ENCODE data around the gene RAD51B. TPM values are rescaled to one million over a fixed set of nuclear protein-coding genes. Genes with fewer than 3 reads are reported as not detected.

RAD51B gene
- total RNA-seq, 1 donor from 2014 or later: 26.1 TPM

- no peak overlapping the region for H3K4me3 Mint-ChIP-seq
- peaks cover 2% of the 10 kb centered on the region for H3K27me3 Mint-ChIP-seq (ENCODE audit: insufficient read depth)
- H3K4me1 Mint-ChIP-seq (ENCODE audit: low read depth): peaks cover 19% of the 10 kb centered on the region
- intact Hi-C loops (cut with micrococcal nuclease): no loop called here
- DNase-seq (ENCODE audit: low spot score): no peak
- no peak overlapping the region for H3K27ac Mint-ChIP-seq
- H3K9me3 Mint-ChIP-seq: no peaks in the 10 kb centered on the region
- H3K36me3 Mint-ChIP-seq (ENCODE audit: low read depth): no peaks in the 10 kb centered on the region
These were observed 654.2 kb downstream of the RAD51B start for GRCh38 chr14:68473794-68474193.

DNA sequence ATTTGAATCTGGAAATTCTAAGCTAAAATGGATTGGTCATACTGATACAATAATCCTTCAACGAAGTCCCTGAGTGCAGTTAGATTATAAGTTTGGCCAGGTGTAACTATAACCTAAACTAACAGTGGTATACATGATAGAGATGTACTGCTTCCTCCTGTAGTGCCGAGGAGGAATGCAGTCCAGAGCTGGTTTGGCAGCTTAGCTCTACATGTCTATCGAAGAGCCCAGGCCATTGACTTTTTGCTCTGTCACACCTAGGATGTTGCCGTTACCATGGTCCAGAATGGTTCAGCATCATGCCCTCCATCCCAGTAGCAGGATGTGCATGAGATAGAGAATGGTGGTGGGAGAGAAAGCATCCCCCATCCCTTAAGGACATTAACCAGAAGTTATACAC lies 655.2 kb downstream of the RAD51B start:
- H3K4me3 Mint-ChIP-seq: no peak overlapping the region

GRCh38 chr14:68475802-68476201 lies 656.2 kb downstream of the RAD51B start:
- Mint-ChIP-seq H3K9me3 (no peaks in the 10 kb centered on the region), H3K4me3 (no peak overlapping the region), H3K36me3 (ENCODE audit: low read depth) (no peaks in the 10 kb centered on the region), H3K4me1 (ENCODE audit: low read depth) (no peaks in the 10 kb centered on the region), H3K27ac (no peak overlapping the region), H3K27me3 (ENCODE audit: insufficient read depth) (peaks cover 2% of the 10 kb centered on the region)
- intact Hi-C loops (cut with micrococcal nuclease): no loop called here
- no peak for DNase-seq (ENCODE audit: low spot score)

More for the DNA sequence above, 655.2 kb downstream of the RAD51B start:
- H3K36me3 Mint-ChIP-seq (ENCODE audit: low read depth): no peaks in the 10 kb centered on the region
- no peak for DNase-seq (ENCODE audit: low spot score)
- intact Hi-C loops (cut with micrococcal nuclease): no loop called here
- peaks cover 9% of the 10 kb centered on the region for H3K4me1 Mint-ChIP-seq (ENCODE audit: low read depth)
- no peak overlapping the region for H3K27ac Mint-ChIP-seq
- no peaks in the 10 kb centered on the region for H3K9me3 Mint-ChIP-seq
- H3K27me3 Mint-ChIP-seq (ENCODE audit: insufficient read depth): peaks cover 2% of the 10 kb centered on the region

DNA sequence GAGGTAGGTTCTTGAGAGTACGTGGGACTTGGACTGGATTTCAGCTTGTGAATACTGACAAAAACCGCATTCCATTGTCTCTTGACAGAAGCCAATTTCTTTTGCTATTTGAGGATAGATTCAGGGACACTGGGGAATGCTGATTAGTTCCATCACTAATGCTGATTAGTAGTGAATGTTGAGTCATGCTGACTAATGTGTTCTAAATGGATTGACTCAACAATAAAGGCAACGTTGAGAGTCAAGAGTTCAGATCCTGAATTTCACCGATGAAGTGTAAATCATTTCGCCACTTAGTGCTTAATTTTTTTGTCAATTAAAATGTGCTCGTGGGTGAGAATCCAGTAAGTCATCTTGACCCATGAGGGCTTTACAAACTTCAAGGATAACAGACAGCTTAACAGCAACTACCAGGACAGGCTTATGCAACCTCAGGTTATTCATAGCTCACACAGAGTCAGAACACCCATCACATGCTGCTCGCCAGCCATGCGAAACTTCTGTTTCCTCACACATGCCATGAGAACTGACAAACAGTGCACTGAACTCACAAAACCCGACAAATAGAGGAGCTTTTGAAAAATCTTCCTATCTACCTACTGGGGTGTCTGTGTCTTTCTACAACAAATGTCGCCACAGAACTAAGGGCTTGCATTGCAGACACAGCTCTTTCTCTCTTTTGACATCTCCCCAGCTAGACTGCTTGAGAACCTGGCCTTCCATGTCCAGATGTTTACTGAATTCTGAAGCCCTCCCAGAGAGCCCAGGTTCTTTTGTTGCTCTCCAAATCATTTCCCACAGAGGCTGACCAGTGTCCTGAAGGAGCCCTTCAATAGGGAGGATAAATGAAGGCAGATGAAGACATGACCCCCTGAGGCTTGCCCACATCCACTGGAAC lies 656.9 kb downstream of the RAD51B start:
- DNase-seq (ENCODE audit: low spot score): no peak
- no peaks in the 10 kb centered on the region for H3K4me1 Mint-ChIP-seq (ENCODE audit: low read depth)
- H3K36me3 Mint-ChIP-seq (ENCODE audit: low read depth): no peaks in the 10 kb centered on the region
- peaks cover 2% of the 10 kb centered on the region for H3K27me3 Mint-ChIP-seq (ENCODE audit: insufficient read depth)
- H3K27ac Mint-ChIP-seq: no peak overlapping the region
- no peaks in the 10 kb centered on the region for H3K9me3 Mint-ChIP-seq
- intact Hi-C loops (cut with micrococcal nuclease): no loop called here
- no peak overlapping the region for H3K4me3 Mint-ChIP-seq

DNA sequence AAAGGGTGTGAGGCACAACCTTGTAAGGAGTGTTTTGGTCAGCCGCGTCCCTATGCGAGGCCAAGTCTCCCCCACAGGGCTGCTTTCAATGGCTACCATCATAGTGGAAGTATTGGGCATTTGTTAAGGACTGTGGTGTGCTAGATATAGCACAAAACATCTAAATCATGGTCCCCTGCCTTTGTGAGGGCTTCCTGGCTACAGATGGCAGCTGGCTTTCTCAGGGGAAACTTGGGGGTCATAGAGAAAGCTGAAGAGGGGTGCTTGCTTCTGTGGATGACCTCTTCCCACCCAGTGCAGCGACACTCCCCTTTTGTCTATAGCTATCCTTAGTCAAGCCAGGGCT lies 657.5 kb downstream of the RAD51B start:
- no peak for DNase-seq (ENCODE audit: low spot score)
- no peak overlapping the region for H3K4me3 Mint-ChIP-seq
- H3K4me1 Mint-ChIP-seq (ENCODE audit: low read depth): no peaks in the 10 kb centered on the region
- no peaks in the 10 kb centered on the region for H3K9me3 Mint-ChIP-seq
- H3K36me3 Mint-ChIP-seq (ENCODE audit: low read depth): no peaks in the 10 kb centered on the region
- no peak overlapping the region for H3K27ac Mint-ChIP-seq
- peaks cover 2% of the 10 kb centered on the region for H3K27me3 Mint-ChIP-seq (ENCODE audit: insufficient read depth)
- intact Hi-C loops (cut with micrococcal nuclease): no loop called here

- Mint-ChIP-seq H3K4me1 (ENCODE audit: low read depth) (peaks cover 1% of the 10 kb centered on the region), H3K27me3 (ENCODE audit: insufficient read depth) (peaks cover 2% of the 10 kb centered on the region), H3K36me3 (ENCODE audit: low read depth) (no peaks in the 10 kb centered on the region), H3K4me3 (no peak overlapping the region), H3K27ac (no peak overlapping the region), H3K9me3 (no peaks in the 10 kb centered on the region)
- DNase-seq (ENCODE audit: low spot score): no peak
- intact Hi-C loops (cut with micrococcal nuclease): no loop called here
These were observed 658.0 kb downstream of the RAD51B start for GRCh38 chr14:68477461-68478085.

DNA sequence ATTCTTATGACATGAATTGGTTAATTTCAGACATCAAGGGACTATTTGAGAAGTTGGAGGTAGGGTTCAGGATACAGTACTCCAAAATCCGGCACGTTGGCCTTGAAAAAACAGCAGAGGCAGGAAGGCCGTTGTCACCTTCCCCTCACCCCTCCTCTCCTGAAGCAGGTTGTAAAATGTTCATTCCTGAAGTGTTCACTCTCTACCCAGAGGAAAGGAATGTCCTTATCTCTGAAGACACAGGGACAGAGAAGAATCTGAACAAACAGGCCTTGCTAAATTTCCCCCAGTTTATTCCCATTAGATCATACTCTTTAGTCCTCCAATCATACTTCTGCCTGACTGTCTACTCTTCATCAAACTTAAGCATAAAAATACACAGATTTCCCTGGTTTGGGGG lies 659.7 kb downstream of the RAD51B start:
- Mint-ChIP-seq H3K4me3 (no peak overlapping the region), H3K4me1 (ENCODE audit: low read depth) (peaks cover 17% of the 10 kb centered on the region), H3K9me3 (no peaks in the 10 kb centered on the region), H3K36me3 (ENCODE audit: low read depth) (no peaks in the 10 kb centered on the region), H3K27ac (no peak overlapping the region), H3K27me3 (ENCODE audit: insufficient read depth) (peaks cover 2% of the 10 kb centered on the region)
- intact Hi-C loops (cut with micrococcal nuclease): no loop called here
- no peak for DNase-seq (ENCODE audit: low spot score)

DNA sequence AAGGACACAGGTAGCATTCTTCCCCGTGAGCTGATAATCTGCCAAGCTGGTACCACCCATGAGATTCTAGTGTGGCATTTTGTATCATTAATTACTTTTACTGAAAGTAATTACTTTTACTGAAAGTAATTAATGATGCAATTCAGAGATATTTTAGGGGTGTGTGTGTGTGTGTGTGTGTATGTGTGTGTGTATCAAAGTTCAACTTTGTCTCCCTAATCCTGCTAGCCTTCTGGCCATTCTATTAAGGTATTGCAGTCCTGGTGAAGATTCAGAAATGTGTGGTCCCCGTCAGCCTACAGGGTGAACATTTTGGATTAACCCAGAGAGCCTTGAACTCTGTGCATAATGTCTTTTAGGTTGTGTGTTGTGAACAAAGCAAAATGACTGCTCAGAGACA lies 662.4 kb downstream of the RAD51B start:
- no peak for DNase-seq (ENCODE audit: low spot score)
- Mint-ChIP-seq H3K9me3 (peaks cover 5% of the 10 kb centered on the region), H3K4me3 (no peak overlapping the region), H3K27ac (no peak overlapping the region), H3K36me3 (ENCODE audit: low read depth) (peaks cover 6% of the 10 kb centered on the region), H3K4me1 (ENCODE audit: low read depth) (peaks cover 31% of the 10 kb centered on the region), H3K27me3 (ENCODE audit: insufficient read depth) (peaks cover 2% of the 10 kb centered on the region)
- intact Hi-C loops (cut with micrococcal nuclease): loop anchor here (2.0 to 5.0 kb wide), 3 partner anchors 235 to 309 kb away; no protein-coding TSS in a partner anchor

DNA sequence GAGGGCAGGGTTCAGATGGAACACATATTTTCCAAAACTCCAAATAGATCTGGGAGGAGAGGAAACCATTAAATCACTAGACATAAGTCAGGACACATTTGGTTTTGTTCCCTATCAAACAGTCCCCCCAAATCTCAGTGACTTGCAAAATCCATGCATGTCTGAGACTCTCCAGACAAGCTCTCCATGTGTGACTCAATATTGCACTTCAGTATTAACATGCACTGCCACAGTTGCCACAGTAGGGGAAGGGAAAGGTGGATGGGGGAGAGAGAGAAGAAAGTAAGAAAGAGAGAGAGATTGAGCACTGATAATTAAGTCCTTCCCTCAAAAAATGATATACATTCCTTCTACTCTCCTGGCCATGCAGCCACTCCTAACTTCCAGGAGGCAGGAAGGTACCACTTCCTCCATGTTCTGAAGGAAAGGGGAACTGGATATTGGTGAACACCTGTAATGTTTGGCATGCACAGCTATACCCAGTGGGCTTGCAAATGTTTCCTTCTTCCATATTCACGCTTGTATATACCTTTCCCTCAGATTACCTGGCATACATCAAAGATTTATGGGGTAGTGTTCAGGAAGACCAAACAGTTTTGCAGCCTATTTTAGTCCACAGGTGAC lies 663.3 kb downstream of the RAD51B start:
- Mint-ChIP-seq H3K36me3 (ENCODE audit: low read depth) (peaks cover 6% of the 10 kb centered on the region), H3K4me3 (no peak overlapping the region), H3K9me3 (peaks cover 7% of the 10 kb centered on the region), H3K27me3 (ENCODE audit: insufficient read depth) (peaks cover 2% of the 10 kb centered on the region), H3K27ac (peak overlapping the region; percentile 71), H3K4me1 (ENCODE audit: low read depth) (peaks cover 34% of the 10 kb centered on the region)
- intact Hi-C loops (cut with micrococcal nuclease): loop anchor here (1.0 to 5.0 kb wide), 4 partner anchors 15 to 308 kb away; no protein-coding TSS in a partner anchor
- no peak for DNase-seq (ENCODE audit: low spot score)

GRCh38 chr14:68486033-68486732 lies 666.6 kb downstream of the RAD51B start:
- Mint-ChIP-seq H3K27ac (no peak overlapping the region), H3K27me3 (ENCODE audit: insufficient read depth) (no peaks in the 10 kb centered on the region), H3K4me3 (no peak overlapping the region), H3K4me1 (ENCODE audit: low read depth) (peaks cover 42% of the 10 kb centered on the region), H3K9me3 (peaks cover 9% of the 10 kb centered on the region), H3K36me3 (ENCODE audit: low read depth) (peaks cover 6% of the 10 kb centered on the region)
- DNase-seq (ENCODE audit: low spot score): no peak
- intact Hi-C loops (cut with micrococcal nuclease): loop anchor here (5.0 kb wide), 1 partner anchor 176 kb away; no protein-coding TSS in a partner anchor

GRCh38 chr14:68486809-68487208 lies 667.2 kb downstream of the RAD51B start:
- DNase-seq (ENCODE audit: low spot score): no peak
- Mint-ChIP-seq H3K27me3 (ENCODE audit: insufficient read depth) (no peaks in the 10 kb centered on the region), H3K4me3 (no peak overlapping the region), H3K4me1 (ENCODE audit: low read depth) (peaks cover 42% of the 10 kb centered on the region), H3K36me3 (ENCODE audit: low read depth) (peaks cover 6% of the 10 kb centered on the region), H3K27ac (no peak overlapping the region), H3K9me3 (peaks cover 9% of the 10 kb centered on the region)
- intact Hi-C loops (cut with micrococcal nuclease): loop anchor here (5.0 kb wide), 1 partner anchor 175 kb away; no protein-coding TSS in a partner anchor

DNA sequence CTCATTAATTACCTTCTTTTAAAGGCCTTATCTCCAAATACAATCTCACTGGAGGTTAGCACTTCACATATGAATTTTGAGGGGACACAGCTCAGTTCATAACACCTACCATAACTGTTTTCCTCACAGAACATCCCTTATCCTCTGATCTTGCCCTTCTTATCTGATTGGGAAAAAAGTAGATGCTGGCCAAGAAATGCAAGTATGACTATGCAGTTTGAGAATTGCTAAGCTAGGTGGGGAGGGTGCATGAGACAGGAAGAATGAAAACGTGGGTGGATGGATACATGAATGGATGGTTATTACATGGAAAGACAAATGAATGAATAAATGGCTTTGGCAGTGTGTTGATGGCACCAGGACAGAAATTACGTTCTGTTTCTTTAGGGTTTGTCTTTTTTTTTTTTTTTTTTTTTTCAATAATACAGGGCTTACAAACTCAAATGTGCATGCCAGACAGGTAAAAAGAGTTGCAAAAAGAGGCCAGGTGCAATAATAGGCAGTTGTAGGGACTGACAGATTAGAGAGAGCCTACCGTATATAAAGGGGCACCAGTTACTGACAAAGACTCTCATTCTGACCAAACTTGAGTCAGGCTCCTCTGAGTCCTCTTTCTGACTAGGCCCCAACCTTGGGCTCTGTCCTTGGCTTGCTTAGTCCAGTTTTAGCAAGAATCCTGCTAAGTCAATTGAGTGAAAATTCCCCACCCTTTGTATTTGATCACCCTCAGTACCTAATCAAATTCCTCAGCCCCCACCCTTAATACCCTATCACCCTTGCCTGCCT lies 668.4 kb downstream of the RAD51B start:
- DNase-seq (ENCODE audit: low spot score): no peak
- intact Hi-C loops (cut with micrococcal nuclease): loop anchor here (5.0 kb wide), 1 partner anchor 174 kb away; no protein-coding TSS in a partner anchor
- H3K4me1 Mint-ChIP-seq (ENCODE audit: low read depth): peaks cover 36% of the 10 kb centered on the region
- no peaks in the 10 kb centered on the region for H3K27me3 Mint-ChIP-seq (ENCODE audit: insufficient read depth)
- peaks cover 6% of the 10 kb centered on the region for H3K36me3 Mint-ChIP-seq (ENCODE audit: low read depth)
- H3K4me3 Mint-ChIP-seq: no peak overlapping the region
- H3K27ac Mint-ChIP-seq: peak overlapping the region; percentile 32
- peaks cover 9% of the 10 kb centered on the region for H3K9me3 Mint-ChIP-seq
